ENCODE measurements around the gene RNF141.

RNF141 gene

DNA sequence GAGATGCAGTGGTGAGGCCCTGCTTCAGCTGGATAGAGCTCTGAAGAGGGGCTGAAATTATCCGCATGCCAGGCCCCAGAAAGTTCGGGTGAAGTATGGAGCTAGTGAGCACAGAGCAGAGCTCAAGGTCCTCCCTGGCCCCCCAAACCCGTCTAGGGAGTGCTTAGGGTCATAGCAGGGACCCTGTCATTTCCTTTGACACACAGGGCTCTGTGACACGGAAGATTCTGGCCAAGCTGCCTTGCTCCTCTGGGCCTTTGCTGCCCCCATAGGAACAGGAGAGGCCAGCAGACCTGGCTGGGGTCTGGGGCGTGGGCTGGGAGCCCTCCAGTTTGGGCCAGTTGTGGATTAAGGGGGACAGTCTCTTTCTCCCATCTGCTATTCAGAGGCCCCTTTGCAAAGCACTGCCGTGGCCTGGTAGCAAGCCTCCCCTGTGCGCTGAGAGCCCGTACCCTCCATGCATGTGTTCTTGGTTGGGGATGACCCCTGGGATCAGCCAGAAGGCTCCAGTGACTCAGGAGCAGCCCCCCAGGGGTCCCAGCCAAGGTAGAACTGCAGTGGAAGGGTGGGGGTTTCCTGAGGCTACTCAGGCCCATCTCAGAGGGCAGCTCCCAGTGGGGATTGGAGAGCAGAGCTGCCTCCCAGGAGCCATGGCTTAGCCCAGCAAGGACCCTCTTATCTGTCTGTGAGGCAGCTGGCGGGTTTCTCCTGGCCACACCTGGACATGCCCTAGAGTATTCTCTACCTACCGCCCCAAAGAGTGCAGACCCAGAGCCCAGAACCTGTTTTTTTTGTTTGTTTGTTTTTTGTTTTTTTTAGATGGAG lies 42.3 kb downstream of the RNF141 start (continued):
- TF ChIP-seq ARNTL (CRISPR knock-in tag; IDR thresholded peaks at IDR 0.05; ENCODE audit: borderline replicate concordance, low read depth) (no peak), SNAI2 (CRISPR knock-in tag; IDR thresholded peaks at IDR 0.05) (no peak), ZNF8 (CRISPR knock-in tag; IDR thresholded peaks at IDR 0.05) (no peak), TCF4 (CRISPR knock-in tag; IDR thresholded peaks at IDR 0.05; ENCODE audit: borderline replicate concordance) (no peak), ZFP3 (CRISPR knock-in tag; IDR thresholded peaks at IDR 0.05) (no peak)
- TF ChIP-seq, protein P1, sequence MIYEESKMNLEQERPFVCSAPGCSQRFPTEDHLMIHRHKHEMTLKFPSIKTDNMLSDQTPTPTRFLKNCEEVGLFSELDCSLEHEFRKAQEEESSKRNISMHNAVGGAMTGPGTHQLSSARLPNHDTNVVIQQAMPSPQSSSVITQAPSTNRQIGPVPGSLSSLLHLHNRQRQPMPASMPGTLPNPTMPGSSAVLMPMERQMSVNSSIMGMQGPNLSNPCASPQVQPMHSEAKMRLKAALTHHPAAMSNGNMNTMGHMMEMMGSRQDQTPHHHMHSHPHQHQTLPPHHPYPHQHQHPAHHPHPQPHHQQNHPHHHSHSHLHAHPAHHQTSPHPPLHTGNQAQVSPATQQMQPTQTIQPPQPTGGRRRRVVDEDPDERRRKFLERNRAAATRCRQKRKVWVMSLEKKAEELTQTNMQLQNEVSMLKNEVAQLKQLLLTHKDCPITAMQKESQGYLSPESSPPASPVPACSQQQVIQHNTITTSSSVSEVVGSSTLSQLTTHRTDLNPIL (CRISPR knock-in tag; IDR thresholded peaks at IDR 0.05; ENCODE audit: low read depth), result no peak

DNA sequence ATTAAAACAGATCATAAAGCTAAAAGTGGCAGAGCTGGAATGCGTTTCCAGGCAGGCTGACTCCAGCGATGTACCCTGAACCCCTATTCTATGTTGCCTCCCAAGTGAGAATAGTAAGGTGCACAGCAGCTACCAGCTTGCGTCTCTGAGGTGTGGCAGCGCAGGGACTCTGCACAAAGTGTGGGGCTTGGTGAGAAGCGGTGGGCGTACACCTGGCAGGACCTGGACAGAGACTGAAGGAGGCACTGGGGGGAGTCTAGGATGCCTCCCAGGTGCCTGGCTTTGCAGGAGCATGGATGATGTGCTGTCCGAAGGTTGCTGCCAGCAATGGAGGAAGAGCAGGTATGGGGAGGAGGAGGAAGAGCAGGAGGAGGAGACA lies 43.0 kb downstream of the RNF141 start:
- TF ChIP-seq, protein P2, sequence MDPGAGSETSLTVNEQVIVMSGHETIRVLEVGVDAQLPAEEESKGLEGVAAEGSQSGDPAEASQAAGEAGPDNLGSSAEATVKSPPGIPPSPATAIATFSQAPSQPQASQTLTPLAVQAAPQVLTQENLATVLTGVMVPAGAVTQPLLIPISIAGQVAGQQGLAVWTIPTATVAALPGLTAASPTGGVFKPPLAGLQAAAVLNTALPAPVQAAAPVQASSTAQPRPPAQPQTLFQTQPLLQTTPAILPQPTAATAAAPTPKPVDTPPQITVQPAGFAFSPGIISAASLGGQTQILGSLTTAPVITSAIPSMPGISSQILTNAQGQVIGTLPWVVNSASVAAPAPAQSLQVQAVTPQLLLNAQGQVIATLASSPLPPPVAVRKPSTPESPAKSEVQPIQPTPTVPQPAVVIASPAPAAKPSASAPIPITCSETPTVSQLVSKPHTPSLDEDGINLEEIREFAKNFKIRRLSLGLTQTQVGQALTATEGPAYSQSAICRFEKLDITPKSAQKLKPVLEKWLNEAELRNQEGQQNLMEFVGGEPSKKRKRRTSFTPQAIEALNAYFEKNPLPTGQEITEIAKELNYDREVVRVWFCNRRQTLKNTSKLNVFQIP (CRISPR knock-in tag; IDR thresholded peaks at IDR 0.05; ENCODE audit: borderline replicate concordance, low read depth), result no peak
- TF ChIP-seq SNAI2 (CRISPR knock-in tag; IDR thresholded peaks at IDR 0.05), result no peak
- TF ChIP-seq, protein P3, sequence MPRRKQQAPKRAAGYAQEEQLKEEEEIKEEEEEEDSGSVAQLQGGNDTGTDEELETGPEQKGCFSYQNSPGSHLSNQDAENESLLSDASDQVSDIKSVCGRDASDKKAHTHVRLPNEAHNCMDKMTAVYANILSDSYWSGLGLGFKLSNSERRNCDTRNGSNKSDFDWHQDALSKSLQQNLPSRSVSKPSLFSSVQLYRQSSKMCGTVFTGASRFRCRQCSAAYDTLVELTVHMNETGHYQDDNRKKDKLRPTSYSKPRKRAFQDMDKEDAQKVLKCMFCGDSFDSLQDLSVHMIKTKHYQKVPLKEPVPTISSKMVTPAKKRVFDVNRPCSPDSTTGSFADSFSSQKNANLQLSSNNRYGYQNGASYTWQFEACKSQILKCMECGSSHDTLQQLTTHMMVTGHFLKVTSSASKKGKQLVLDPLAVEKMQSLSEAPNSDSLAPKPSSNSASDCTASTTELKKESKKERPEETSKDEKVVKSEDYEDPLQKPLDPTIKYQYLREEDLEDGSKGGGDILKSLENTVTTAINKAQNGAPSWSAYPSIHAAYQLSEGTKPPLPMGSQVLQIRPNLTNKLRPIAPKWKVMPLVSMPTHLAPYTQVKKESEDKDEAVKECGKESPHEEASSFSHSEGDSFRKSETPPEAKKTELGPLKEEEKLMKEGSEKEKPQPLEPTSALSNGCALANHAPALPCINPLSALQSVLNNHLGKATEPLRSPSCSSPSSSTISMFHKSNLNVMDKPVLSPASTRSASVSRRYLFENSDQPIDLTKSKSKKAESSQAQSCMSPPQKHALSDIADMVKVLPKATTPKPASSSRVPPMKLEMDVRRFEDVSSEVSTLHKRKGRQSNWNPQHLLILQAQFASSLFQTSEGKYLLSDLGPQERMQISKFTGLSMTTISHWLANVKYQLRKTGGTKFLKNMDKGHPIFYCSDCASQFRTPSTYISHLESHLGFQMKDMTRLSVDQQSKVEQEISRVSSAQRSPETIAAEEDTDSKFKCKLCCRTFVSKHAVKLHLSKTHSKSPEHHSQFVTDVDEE (CRISPR knock-in tag; IDR thresholded peaks at IDR 0.05), result no peak
- no peak for ATAC-seq

DNA sequence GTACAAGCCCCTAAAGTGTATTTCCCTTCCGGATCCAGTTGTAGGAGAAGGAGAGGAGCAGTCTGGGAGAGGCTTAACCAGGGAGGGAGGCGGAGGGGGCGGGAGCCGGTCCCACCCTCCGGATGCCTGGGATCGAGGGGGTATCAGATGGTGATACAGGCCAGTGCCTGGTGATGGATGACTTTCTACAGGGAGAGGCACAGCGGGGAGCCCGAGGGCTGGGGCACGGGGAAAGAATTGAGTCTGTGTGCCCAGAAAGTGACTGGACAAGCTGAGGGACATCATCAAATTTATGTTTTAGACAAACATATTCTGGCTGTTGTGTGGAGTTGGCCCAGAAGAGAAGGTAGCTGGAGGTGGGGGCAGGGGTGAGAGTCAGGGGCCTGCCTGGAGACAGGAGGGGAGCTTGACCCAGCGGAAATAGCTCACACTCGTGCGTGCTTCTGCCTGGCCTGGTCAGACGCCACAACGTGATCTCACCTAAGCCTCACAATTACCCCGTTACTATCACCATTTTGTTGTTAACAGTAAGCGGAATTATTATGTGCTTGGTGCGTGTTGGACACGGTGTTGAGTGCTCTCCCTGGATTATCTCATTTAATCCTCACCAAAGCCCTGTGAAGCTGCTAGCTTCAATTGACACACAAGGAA lies 43.5 kb downstream of the RNF141 start:
- no peak for ATAC-seq
- TF ChIP-seq, protein P4, sequence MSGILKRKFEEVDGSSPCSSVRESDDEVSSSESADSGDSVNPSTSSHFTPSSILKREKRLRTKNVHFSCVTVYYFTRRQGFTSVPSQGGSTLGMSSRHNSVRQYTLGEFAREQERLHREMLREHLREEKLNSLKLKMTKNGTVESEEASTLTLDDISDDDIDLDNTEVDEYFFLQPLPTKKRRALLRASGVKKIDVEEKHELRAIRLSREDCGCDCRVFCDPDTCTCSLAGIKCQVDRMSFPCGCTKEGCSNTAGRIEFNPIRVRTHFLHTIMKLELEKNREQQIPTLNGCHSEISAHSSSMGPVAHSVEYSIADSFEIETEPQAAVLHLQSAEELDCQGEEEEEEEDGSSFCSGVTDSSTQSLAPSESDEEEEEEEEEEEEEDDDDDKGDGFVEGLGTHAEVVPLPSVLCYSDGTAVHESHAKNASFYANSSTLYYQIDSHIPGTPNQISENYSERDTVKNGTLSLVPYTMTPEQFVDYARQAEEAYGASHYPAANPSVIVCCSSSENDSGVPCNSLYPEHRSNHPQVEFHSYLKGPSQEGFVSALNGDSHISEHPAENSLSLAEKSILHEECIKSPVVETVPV (CRISPR knock-in tag; IDR thresholded peaks at IDR 0.05), result no peak
- TF ChIP-seq CSDC2 (CRISPR knock-in tag; IDR thresholded peaks at IDR 0.05) (no peak), OSR1 (CRISPR knock-in tag; IDR thresholded peaks at IDR 0.05) (no peak), ARNTL (CRISPR knock-in tag; IDR thresholded peaks at IDR 0.05; ENCODE audit: borderline replicate concordance, low read depth) (no peak), ZFP3 (CRISPR knock-in tag; IDR thresholded peaks at IDR 0.05) (no peak)
- TF ChIP-seq, protein P3 (CRISPR knock-in tag; IDR thresholded peaks at IDR 0.05), result no peak

DNA sequence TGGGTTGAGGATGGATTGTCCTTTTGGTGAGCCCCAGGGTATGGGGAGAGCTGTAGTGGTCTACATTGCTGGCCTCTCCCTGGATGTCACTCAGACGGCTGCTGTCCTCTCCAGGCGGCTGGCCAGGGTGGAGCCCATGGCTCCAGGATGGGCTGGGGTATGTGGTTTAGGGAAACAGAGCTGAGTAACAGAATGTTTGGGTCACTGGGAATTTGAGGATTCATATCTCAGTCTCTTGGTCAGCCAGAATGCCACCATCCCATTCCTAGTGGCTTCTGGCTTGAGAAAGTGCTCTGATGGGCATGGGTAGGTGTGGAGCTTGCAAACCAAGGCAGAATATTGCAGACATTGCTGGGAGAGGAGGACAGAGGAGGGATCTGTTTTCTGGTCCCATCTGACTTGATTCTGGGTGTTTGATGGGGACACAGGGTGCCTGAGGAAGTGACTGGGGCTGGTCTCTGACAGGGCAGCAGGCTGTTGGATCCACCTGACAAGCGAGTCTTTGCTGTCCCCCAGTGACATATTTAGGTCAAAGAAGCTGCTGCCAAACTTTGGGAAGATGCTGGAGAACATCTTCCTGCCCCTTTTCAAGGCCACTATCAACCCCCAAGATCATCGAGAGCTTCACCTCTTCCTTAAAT lies 44.6 kb downstream of the RNF141 start:
- no peak for ATAC-seq
- no peak for TF ChIP-seq ZNF565 (CRISPR knock-in tag; conservative IDR thresholded peaks at IDR 0.05; ENCODE audit: low read depth)
- no peak for TF ChIP-seq GLIS3 (CRISPR knock-in tag; IDR thresholded peaks at IDR 0.05)
- no peak for TF ChIP-seq SNAI2 (CRISPR knock-in tag; IDR thresholded peaks at IDR 0.05)
- no peak for TF ChIP-seq CSDC2 (CRISPR knock-in tag; IDR thresholded peaks at IDR 0.05)
- TF ChIP-seq RARB (CRISPR knock-in tag; IDR thresholded peaks at IDR 0.05), result no peak
- no peak for TF ChIP-seq TCF4 (CRISPR knock-in tag; IDR thresholded peaks at IDR 0.05; ENCODE audit: borderline replicate concordance)
- no peak for TF ChIP-seq ESRRG (CRISPR knock-in tag; IDR thresholded peaks at IDR 0.05)
- no peak for TF ChIP-seq ZNF70 (CRISPR knock-in tag; IDR thresholded peaks at IDR 0.05)
- TF ChIP-seq ZC3H10 (CRISPR knock-in tag; IDR thresholded peaks at IDR 0.05), result no peak
- TF ChIP-seq TOX (CRISPR knock-in tag; IDR thresholded peaks at IDR 0.05; ENCODE audit: borderline replicate concordance), result no peak
- TF ChIP-seq ARNTL (CRISPR knock-in tag; IDR thresholded peaks at IDR 0.05; ENCODE audit: borderline replicate concordance, low read depth), result no peak
- TF ChIP-seq, protein P1 (CRISPR knock-in tag; IDR thresholded peaks at IDR 0.05; ENCODE audit: low read depth), result no peak
- TF ChIP-seq, protein P5, sequence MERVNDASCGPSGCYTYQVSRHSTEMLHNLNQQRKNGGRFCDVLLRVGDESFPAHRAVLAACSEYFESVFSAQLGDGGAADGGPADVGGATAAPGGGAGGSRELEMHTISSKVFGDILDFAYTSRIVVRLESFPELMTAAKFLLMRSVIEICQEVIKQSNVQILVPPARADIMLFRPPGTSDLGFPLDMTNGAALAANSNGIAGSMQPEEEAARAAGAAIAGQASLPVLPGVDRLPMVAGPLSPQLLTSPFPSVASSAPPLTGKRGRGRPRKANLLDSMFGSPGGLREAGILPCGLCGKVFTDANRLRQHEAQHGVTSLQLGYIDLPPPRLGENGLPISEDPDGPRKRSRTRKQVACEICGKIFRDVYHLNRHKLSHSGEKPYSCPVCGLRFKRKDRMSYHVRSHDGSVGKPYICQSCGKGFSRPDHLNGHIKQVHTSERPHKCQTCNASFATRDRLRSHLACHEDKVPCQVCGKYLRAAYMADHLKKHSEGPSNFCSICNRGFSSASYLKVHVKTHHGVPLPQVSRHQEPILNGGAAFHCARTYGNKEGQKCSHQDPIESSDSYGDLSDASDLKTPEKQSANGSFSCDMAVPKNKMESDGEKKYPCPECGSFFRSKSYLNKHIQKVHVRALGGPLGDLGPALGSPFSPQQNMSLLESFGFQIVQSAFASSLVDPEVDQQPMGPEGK (CRISPR knock-in tag; IDR thresholded peaks at IDR 0.05; ENCODE audit: borderline replicate concordance), result no peak
- no peak for TF ChIP-seq OSR1 (CRISPR knock-in tag; IDR thresholded peaks at IDR 0.05)
